Measurements from ENCODE around the gene ZIC1.

ZIC1 gene

GRCh38 chr3:147364771-147365170 lies 44.4 kb upstream of the ZIC1 start:
- TF ChIP-seq RARB (CRISPR knock-in tag; IDR thresholded peaks at IDR 0.05) (no peak), PATZ1 (CRISPR knock-in tag; IDR thresholded peaks at IDR 0.05; ENCODE audit: borderline replicate concordance) (no peak), OSR1 (CRISPR knock-in tag; IDR thresholded peaks at IDR 0.05) (no peak), BACH2 (CRISPR knock-in tag; IDR thresholded peaks at IDR 0.05; ENCODE audit: borderline replicate concordance) (no peak), TCF4 (CRISPR knock-in tag; IDR thresholded peaks at IDR 0.05; ENCODE audit: borderline replicate concordance) (no peak), ESRRG (CRISPR knock-in tag; IDR thresholded peaks at IDR 0.05) (no peak), ARNTL (CRISPR knock-in tag; IDR thresholded peaks at IDR 0.05; ENCODE audit: borderline replicate concordance, low read depth) (no peak), ZFP30 (CRISPR knock-in tag; IDR thresholded peaks at IDR 0.05) (no peak), TSHZ2 (CRISPR knock-in tag; IDR thresholded peaks at IDR 0.05) (no peak), ZFP3 (CRISPR knock-in tag; IDR thresholded peaks at IDR 0.05) (no peak), CSDC2 (CRISPR knock-in tag; IDR thresholded peaks at IDR 0.05) (no peak), ZC3H10 (CRISPR knock-in tag; IDR thresholded peaks at IDR 0.05) (no peak), PPARA (CRISPR knock-in tag; IDR thresholded peaks at IDR 0.05; ENCODE audit: borderline replicate concordance) (no peak)
- TF ChIP-seq, protein P1, sequence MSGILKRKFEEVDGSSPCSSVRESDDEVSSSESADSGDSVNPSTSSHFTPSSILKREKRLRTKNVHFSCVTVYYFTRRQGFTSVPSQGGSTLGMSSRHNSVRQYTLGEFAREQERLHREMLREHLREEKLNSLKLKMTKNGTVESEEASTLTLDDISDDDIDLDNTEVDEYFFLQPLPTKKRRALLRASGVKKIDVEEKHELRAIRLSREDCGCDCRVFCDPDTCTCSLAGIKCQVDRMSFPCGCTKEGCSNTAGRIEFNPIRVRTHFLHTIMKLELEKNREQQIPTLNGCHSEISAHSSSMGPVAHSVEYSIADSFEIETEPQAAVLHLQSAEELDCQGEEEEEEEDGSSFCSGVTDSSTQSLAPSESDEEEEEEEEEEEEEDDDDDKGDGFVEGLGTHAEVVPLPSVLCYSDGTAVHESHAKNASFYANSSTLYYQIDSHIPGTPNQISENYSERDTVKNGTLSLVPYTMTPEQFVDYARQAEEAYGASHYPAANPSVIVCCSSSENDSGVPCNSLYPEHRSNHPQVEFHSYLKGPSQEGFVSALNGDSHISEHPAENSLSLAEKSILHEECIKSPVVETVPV (CRISPR knock-in tag; IDR thresholded peaks at IDR 0.05) = no peak
- TF ChIP-seq, protein P2, sequence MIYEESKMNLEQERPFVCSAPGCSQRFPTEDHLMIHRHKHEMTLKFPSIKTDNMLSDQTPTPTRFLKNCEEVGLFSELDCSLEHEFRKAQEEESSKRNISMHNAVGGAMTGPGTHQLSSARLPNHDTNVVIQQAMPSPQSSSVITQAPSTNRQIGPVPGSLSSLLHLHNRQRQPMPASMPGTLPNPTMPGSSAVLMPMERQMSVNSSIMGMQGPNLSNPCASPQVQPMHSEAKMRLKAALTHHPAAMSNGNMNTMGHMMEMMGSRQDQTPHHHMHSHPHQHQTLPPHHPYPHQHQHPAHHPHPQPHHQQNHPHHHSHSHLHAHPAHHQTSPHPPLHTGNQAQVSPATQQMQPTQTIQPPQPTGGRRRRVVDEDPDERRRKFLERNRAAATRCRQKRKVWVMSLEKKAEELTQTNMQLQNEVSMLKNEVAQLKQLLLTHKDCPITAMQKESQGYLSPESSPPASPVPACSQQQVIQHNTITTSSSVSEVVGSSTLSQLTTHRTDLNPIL (CRISPR knock-in tag; IDR thresholded peaks at IDR 0.05; ENCODE audit: low read depth) = no peak
- TF ChIP-seq, protein P3, sequence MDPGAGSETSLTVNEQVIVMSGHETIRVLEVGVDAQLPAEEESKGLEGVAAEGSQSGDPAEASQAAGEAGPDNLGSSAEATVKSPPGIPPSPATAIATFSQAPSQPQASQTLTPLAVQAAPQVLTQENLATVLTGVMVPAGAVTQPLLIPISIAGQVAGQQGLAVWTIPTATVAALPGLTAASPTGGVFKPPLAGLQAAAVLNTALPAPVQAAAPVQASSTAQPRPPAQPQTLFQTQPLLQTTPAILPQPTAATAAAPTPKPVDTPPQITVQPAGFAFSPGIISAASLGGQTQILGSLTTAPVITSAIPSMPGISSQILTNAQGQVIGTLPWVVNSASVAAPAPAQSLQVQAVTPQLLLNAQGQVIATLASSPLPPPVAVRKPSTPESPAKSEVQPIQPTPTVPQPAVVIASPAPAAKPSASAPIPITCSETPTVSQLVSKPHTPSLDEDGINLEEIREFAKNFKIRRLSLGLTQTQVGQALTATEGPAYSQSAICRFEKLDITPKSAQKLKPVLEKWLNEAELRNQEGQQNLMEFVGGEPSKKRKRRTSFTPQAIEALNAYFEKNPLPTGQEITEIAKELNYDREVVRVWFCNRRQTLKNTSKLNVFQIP (CRISPR knock-in tag; IDR thresholded peaks at IDR 0.05; ENCODE audit: borderline replicate concordance, low read depth) = no peak
- ATAC-seq = no peak

GRCh38 chr3:147365196-147366115 lies 43.7 kb upstream of the ZIC1 start:
- TF ChIP-seq RARB (CRISPR knock-in tag; IDR thresholded peaks at IDR 0.05) (no peak), SNAI2 (CRISPR knock-in tag; IDR thresholded peaks at IDR 0.05) (no peak), BACH2 (CRISPR knock-in tag; IDR thresholded peaks at IDR 0.05; ENCODE audit: borderline replicate concordance) (no peak), OSR1 (CRISPR knock-in tag; IDR thresholded peaks at IDR 0.05) (no peak), PATZ1 (CRISPR knock-in tag; IDR thresholded peaks at IDR 0.05; ENCODE audit: borderline replicate concordance) (no peak), CSDC2 (CRISPR knock-in tag; IDR thresholded peaks at IDR 0.05) (no peak), ZNF565 (CRISPR knock-in tag; conservative IDR thresholded peaks at IDR 0.05; ENCODE audit: low read depth) (no peak), ESRRG (CRISPR knock-in tag; IDR thresholded peaks at IDR 0.05) (no peak), TCF4 (CRISPR knock-in tag; IDR thresholded peaks at IDR 0.05; ENCODE audit: borderline replicate concordance) (no peak), ISL1 (CRISPR knock-in tag; IDR thresholded peaks at IDR 0.05) (no peak)
- TF ChIP-seq, protein P1 (CRISPR knock-in tag; IDR thresholded peaks at IDR 0.05) = no peak
- ATAC-seq = no peak
